Activated CD8-positive, alpha-beta memory T cell treated with anti-CD3 and anti-CD28 coated beads, Interleukin-2, amount 50 U/mL, for 4 hours (primary cell): ENCODE measurements around the gene DLGAP5.

Experiments
- DNase-seq: peaks from one replicate; pipeline ENCODE4 v3.0.0-alpha.2; 2020

The DLGAP5 gene

DNA sequence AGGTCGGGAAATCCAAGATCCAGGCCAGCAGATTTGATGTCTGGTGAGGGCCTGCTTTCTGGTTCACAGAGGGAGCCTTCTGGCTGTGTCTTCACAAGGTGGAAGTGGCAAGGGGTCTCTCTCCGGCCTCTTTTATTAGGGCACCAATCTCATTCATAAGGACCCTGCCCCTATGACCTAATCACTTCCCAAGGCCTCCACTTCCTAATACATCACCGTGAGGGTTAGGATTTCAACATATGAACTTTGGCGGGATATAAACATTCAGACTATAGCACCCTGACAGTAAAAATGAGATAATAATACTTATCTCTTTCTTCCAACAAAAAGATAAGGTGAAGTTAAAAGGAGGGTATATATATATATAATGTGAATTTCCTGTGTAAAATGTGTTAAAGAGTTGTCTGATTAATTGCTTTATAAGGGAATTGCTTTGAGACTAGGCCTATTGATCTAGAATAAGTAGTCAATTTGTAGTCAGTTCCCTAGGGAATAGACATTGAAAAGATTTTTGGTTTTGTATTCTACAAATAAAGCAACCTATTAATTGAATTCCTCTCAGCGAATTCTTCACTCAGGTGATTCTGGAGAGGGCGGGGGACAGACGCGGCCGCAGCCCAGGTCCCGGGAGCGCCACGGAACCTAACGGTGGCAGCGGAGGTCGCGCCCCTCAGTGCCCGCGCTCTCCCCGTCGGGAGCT lies 62.8 kb downstream of the DLGAP5 start:
- DNase-seq, result no peak

DNA sequence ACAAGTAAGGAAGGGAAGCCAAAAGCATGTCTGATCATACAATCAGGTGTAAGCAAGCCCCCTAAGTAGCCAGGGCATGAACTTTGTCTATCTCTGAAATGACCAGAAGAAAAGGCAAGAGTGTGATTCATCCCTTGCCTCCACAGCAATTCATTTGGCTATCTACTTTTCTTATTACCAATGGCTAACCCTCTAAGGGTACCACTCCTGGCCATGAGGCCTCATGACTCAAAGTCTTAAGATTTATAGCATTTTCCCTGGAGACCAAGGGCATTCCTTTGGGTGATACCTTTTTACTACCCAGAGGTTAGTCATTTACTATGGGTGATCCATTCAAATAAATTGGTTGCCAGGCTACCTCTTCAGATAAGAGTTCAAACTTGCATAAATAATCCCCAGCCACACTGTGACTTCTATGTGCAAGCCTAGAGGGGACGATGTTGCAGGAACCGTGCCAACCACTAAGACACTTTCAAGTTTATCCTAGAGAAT lies 63.9 kb downstream of the DLGAP5 start:
- no peak for DNase-seq

DNA sequence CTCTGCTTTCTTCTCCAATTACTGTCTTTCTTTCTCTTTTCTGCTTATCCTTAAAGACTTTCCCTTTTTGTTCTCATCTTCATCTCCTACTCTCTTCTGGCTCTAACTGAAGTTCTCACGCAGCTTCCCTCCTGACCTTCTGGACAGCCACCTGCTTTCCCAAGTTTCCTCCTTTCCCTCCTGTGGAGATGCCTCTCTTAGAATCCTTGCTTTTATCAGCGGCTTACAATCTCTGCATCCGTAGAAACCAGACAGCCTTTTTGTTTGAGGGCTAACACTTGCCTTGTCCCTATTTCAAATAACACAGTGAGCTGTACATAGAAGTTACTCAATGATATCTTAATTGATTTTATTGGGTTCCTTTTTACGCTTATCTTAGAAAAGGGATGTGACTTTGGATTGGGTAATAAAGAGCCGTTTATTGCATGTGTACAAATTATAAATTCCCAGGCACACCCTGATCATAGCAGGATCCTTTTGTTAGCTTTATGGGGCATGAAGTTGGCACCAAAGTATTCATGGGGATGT lies 64.4 kb downstream of the DLGAP5 start:
- DNase-seq, result no peak

- DNase-seq, result no peak
Measured at GRCh38 chr14:55126034-55126433, 65.4 kb downstream of the DLGAP5 start.

DNA sequence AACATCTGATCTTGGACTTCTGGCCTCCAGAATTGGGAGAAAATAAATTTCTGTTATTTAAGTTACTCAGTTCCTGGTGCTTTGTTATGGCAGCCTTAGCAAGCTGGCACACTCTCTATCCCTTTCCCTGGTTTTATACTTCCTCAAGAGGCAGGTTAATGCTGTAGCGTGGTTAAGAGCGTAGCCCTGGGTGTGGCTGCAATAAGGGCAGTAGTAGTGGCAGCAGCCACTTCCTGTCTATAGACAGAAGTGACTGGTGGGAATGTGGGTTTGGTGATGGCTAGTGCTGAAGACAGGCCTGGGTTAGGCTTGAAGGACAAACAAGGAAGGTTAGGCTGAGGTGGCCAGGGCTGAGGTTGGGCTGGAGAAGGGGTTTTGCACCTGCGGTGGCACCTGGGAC lies 66.0 kb downstream of the DLGAP5 start:
- no peak for DNase-seq

- DNase-seq, result no peak
Measured at GRCh38 chr14:55124774-55125386, 66.5 kb downstream of the DLGAP5 start.

- DNase-seq, result no peak
Measured at GRCh38 chr14:55123852-55124639, 67.3 kb downstream of the DLGAP5 start.

DNA sequence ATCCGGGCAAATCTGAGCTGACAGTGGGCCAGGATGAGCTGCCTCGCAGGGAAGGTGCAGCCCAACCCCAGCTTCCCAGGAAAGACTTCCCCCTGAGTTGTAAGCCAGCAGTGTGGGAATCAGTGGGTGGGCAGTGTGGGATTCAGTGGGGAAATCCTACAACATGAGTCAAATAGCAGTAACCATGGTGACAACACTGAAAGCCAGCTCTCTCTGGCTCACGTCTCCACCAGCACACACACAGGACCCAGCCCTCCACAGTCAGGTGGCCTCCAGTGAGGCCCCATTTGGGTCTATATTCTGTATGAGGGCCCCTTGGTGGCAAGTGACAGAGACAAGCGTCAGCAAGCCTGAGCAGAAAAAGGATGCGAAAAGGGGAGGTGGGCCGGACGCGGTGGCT lies 68.3 kb downstream of the DLGAP5 start:
- DNase-seq, result no peak

GRCh38 chr14:55122440-55122986 lies 68.9 kb downstream of the DLGAP5 start:
- no peak for DNase-seq

DNA sequence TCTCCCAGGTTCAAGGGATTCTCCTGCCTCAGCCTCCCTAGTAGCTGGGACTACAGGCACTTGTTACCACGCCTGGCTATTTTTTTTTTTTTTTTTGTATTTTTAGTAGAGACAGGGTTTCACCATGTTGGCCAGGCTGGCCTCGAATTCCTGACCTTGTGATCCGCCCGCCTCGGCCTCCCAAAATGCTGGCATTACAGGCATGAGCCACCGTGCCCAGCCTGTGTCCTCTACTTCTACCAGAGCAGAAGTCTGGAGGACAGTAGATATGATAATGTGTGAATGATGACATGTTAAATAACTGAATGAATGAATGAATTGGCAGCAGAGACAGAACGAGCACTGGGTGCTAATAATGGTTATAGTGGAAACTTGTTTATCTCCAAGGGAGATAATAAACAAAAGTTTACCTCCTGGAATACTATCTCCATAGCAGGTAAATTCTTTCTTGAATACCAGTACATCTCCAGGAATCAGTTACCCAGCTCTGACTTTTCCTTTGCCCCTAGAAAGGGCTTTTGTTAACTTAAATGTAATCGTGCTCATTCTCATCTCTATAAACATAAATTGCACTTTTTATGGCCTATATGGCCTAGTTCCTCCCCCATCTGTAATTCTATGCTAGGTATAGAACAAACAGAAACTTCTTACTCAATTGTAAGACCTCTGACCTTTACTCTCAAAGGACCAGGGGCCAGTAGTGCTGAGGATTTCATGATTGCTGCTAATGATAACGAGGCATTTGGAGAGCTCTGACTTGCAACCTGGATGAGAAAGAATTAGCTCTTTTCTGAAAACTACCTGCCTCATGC lies 69.6 kb downstream of the DLGAP5 start:
- no peak for DNase-seq

DNA sequence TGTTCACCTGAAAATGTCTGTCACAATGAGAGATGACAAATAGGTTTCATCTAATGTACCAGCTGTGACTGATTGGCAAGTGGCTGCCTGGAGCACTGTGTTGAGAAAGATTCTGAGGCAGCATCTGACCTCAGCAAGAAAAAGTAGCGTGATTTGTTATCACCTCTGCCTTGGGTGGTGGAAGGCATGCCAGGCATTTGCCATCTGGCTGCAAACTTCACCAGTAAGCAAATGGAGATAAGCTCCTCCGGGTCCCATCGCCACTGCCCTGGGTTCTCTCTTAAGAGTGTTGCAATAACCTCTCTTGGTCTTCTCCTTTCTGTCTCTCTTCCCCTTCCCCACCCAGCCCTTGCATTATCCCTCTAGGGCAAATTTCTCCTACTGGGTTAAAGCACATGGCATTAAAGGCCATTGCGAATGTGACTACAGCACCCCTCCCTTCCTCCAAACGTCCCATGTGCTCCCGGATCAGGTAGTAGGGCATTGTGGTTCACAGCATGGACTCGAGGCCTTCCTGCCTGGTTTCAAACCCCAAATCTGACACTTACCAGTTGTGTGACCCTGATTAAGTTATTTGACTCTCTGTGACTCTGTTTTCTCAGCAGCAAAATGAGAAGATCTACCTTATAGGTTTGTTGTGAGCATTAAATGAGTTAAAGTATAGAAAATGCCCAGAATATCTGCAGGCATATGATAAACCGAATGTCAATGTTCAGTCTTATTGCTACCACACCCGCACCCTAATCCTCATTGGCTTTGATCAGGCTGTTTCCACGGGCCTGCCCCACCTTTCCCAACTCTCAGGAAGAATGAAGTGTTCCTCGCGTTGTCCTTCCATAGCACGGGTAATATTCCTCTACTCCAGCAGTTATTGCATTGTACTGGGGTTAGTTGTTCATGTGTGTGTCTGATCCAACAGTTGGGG lies 70.6 kb downstream of the DLGAP5 start:
- no peak for DNase-seq

DNA sequence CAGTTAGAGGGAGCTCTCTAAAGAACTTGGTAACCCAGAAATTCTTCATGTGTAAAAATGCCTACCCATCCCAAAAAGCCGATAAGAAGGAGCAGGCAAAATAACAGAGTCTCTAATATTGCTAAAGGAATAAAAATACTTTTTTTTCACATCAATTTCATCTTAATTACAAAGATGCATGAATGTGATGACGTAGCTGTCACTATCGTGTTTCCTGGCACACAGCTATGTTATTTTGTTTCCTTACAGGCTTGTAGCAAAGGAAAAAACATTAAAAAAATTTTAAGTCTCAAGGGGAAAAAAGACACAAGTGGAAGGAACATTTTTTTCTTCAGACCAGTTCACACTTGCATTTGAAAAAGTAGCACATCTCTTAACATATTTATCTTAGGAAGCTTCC lies 72.6 kb downstream of the DLGAP5 start:
- DNase-seq, result no peak

DNA sequence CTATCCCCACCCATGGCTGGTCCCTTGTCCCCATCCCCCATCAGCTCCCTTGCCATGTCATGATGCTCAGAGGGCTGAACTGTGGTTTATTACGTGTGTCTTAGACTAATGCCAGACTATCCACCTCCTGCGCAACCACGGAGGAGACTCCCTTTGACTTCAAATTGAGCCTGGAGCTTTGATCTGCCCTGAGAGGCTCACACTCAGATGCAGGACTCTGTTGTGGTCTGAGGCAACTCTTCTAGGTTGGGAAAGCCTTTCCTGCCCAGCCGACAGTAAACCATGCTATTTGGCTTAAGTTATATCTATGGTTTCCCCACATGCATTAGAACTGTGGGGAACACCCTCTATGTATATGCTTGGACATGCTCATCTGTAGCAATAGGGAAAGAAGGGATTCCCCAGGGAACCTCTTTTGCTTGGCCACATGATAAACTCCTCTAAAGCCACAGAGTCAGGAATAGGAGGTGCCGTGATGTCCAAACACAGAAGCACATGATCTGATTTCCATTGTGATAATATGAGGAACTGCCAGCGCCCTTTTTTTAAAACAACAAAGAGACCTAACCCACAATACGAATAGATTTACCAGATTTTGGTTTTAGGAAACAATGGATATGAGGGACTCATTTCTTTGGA lies 73.5 kb downstream of the DLGAP5 start:
- DNase-seq, result no peak

DNA sequence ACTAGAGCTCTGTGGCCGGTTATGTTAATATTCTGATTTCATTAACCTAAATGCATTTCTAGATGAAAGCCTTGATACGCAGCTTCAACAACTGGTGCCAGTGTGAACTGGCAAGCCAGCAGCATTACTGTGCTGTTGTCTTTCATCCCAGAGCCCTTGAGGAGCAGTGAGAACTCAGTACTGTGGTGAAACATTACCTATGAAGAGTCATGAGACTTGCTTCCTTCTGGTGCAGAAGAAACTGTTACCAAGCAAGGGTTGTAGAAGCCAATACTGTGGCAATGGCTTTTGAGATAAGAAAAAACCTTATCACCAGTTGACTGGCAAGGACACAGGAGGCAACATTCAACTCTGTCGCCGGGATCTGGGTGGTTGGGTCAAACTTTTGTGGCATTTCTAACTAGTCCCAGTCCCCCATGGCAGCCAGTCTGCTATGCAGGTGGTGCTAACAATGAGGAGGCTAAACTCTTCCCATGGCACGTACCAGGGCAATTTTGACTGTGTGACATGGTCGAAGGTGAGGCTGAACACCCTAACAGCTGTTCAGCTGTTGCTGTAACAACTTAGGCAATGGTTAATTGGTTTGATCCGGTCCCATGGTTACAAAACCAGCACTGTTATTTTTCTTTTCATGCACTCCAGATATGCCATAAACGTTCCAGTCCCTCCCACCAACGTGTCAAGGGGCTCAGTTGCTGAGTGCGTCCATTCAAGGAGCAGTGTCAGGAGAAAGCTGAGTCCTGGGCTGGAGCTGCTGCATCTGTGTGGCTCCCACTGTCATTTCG lies 74.9 kb downstream of the DLGAP5 start:
- no peak for DNase-seq

DNA sequence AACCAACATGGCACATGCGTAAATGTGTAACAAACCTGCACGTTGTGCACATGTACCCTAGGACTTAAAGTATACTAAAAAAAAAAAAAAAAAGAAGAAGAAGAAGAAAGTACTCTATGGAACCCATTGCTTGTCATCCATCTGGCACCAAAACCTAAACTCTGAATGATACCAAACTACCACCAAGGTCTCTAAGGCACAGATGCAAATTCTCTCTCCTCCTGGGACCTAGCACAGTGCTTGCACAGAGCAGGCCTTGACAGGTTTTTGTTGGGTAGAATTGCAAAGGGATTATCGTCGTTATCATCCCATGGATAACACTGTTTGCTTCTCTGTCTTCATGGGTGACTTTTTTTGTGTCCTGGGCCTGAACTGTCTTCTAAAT lies 75.5 kb downstream of the DLGAP5 start:
- DNase-seq, result no peak

DNA sequence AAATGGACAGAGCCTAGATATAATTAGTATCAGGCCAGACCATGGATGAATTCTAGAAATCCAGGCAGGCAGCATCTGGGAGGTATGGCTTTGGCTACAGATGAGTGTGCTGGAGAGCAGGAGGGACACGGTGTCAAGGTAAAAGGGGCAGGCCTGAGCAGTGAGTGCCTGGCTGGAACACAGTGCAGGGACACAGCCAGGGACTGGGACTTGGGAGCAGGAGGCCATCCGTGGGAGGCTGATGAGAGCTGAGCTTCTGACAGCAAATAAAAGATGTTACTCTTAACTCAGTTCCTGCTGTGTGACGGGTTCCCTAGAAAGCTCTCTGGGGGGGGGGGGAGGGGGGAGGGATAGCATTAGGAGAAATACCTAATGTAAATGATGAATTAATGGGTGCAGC lies 75.9 kb downstream of the DLGAP5 start:
- no peak for DNase-seq

GRCh38 chr14:55114720-55115119 lies 76.7 kb downstream of the DLGAP5 start:
- DNase-seq, result no peak

- no peak for DNase-seq
Measured at GRCh38 chr14:55111122-55111708, 80.2 kb downstream of the DLGAP5 start.

DNA sequence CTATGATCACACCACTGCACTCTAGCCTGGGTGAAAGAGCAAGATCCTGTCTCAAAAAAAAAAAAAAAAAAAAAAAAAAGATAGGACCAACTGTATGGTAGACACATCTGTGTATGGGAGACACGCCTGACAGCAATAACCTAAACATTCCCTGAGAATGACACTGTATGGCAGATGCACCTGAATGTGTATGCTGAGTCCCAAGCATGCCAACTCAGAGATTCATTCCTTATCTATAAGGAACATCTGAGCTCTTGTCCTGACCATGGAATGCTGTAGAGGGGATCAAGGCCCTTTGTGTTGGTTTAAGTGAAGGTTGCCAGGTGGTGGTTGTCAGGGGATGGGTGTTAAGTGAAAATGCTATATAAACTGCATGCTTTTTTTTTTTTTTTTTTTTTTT lies 81.5 kb downstream of the DLGAP5 start:
- no peak for DNase-seq
